Glutamatergic neuron (in vitro differentiated cells): ENCODE measurements around the gene CACNA1C. TPM values are rescaled to one million over a fixed set of nuclear protein-coding genes. Genes with fewer than 3 reads are reported as not detected.

ENCODE experiments used
- DNase-seq: peaks from one replicate; pipeline ENCODE4 v3.0.0; 2022
- H3K27ac Mint-ChIP-seq: one replicate; pipeline ENCODE4 v1.8.0; 2020; ENCODE audit warnings: mild to moderate bottlenecking, mixed read lengths, inconsistent platforms; ENCODE audit not compliant: unreplicated experiment
- H3K27me3 Mint-ChIP-seq: one replicate; pipeline ENCODE4 v1.8.0; 2020; ENCODE audit warnings: mild to moderate bottlenecking, moderate library complexity, mixed read lengths, inconsistent platforms; ENCODE audit not compliant: unreplicated experiment
- H3K36me3 Mint-ChIP-seq: one replicate; pipeline ENCODE4 v1.8.0; 2020; ENCODE audit warnings: mild to moderate bottlenecking, mixed read lengths, inconsistent platforms; ENCODE audit not compliant: unreplicated experiment
- H3K4me1 Mint-ChIP-seq: one replicate; pipeline ENCODE4 v1.8.0; 2020; ENCODE audit warnings: mild to moderate bottlenecking, low read depth, mixed read lengths, inconsistent platforms; ENCODE audit not compliant: unreplicated experiment
- H3K4me3 Mint-ChIP-seq: one replicate; pipeline ENCODE4 v1.8.0; 2020; ENCODE audit warnings: mild to moderate bottlenecking, mixed read lengths, inconsistent platforms; ENCODE audit not compliant: unreplicated experiment
- H3K9me3 Mint-ChIP-seq: one replicate; pipeline ENCODE4 v1.8.0; 2020; ENCODE audit warnings: mild to moderate bottlenecking, moderate library complexity, mixed read lengths, inconsistent platforms; ENCODE audit not compliant: unreplicated experiment
- CTCF ChIP-seq: fragments of 200-600 bp; sonication (generic); IDR thresholded peaks from one replicate; pipeline ENCODE4 v1.5.0; 2021; ENCODE audit not compliant: partially characterized antibody, unreplicated experiment
- total RNA-seq: library from RNA; stranded (reverse); fragmentation: NEBNext Ultra II Directional; extraction: Animal tissue kit (Norgen Biotek cat#: 25700); gene quantifications from one replicate; pipeline ENCODE4 v1.2.1, GENCODE V29; 2021; ENCODE audit not compliant: unreplicated experiment

Gene CACNA1C
- total RNA-seq, 1 donor from 2014 or later, result 11.0 TPM

- peak overlapping the region; percentile 68 for H3K4me3 Mint-ChIP-seq
- H3K27me3 Mint-ChIP-seq, result peaks cover 4% of the 10 kb centered on the region
- peak overlapping the region; percentile 90 for H3K27ac Mint-ChIP-seq
- H3K9me3 Mint-ChIP-seq, result peaks cover 5% of the 10 kb centered on the region
- no peak for DNase-seq
- no peak for TF ChIP-seq CTCF
- H3K36me3 Mint-ChIP-seq, result no peaks in the 10 kb centered on the region
- peaks cover 40% of the 10 kb centered on the region for H3K4me1 Mint-ChIP-seq
Observed at GRCh38 chr12:2335109-2335508, 282.3 kb downstream of the CACNA1C start.

- H3K36me3 Mint-ChIP-seq, result no peaks in the 10 kb centered on the region
- DNase-seq, result peak; percentile 58
- peaks cover 39% of the 10 kb centered on the region for H3K4me1 Mint-ChIP-seq
- no peak for TF ChIP-seq CTCF
- H3K27ac Mint-ChIP-seq, result peak overlapping the region; percentile 90
- H3K4me3 Mint-ChIP-seq, result peak overlapping the region; percentile 68
- H3K27me3 Mint-ChIP-seq, result peaks cover 4% of the 10 kb centered on the region
- H3K9me3 Mint-ChIP-seq, result peaks cover 5% of the 10 kb centered on the region
Observed at GRCh38 chr12:2335513-2335912, 282.7 kb downstream of the CACNA1C start.

DNA sequence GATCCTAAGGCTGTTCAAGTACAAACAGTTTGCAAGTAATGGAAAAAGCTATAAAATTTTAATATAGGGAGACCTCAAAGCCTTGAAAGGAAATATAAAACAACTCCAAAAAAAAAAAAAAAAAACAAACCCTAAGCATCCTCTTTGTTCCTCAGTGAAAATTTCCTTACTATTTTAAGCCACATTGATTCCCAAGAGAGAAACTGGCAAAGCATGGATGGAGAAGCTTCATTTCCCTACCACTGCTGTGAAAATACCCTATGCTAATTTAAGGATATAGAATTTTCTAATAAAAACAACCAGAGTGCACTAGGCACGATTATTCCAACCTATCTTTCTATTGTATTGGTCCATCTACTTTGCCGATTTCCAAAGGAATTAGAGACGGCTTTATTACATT, 283.1 kb downstream of the CACNA1C start:
- peaks cover 5% of the 10 kb centered on the region for H3K9me3 Mint-ChIP-seq
- H3K27ac Mint-ChIP-seq, result peak overlapping the region; percentile 90
- H3K36me3 Mint-ChIP-seq, result no peaks in the 10 kb centered on the region
- H3K4me3 Mint-ChIP-seq, result no peak overlapping the region
- no peak for TF ChIP-seq CTCF
- peaks cover 36% of the 10 kb centered on the region for H3K4me1 Mint-ChIP-seq
- peaks cover 4% of the 10 kb centered on the region for H3K27me3 Mint-ChIP-seq
- DNase-seq, result no peak

- H3K27me3 Mint-ChIP-seq, result peaks cover 4% of the 10 kb centered on the region
- H3K36me3 Mint-ChIP-seq, result no peaks in the 10 kb centered on the region
- no peak overlapping the region for H3K4me3 Mint-ChIP-seq
- peak overlapping the region; percentile 73 for H3K27ac Mint-ChIP-seq
- DNase-seq, result no peak
- H3K4me1 Mint-ChIP-seq, result peaks cover 36% of the 10 kb centered on the region
- TF ChIP-seq CTCF, result no peak
- H3K9me3 Mint-ChIP-seq, result peaks cover 5% of the 10 kb centered on the region
Observed at GRCh38 chr12:2336409-2336829, 283.6 kb downstream of the CACNA1C start.

DNA sequence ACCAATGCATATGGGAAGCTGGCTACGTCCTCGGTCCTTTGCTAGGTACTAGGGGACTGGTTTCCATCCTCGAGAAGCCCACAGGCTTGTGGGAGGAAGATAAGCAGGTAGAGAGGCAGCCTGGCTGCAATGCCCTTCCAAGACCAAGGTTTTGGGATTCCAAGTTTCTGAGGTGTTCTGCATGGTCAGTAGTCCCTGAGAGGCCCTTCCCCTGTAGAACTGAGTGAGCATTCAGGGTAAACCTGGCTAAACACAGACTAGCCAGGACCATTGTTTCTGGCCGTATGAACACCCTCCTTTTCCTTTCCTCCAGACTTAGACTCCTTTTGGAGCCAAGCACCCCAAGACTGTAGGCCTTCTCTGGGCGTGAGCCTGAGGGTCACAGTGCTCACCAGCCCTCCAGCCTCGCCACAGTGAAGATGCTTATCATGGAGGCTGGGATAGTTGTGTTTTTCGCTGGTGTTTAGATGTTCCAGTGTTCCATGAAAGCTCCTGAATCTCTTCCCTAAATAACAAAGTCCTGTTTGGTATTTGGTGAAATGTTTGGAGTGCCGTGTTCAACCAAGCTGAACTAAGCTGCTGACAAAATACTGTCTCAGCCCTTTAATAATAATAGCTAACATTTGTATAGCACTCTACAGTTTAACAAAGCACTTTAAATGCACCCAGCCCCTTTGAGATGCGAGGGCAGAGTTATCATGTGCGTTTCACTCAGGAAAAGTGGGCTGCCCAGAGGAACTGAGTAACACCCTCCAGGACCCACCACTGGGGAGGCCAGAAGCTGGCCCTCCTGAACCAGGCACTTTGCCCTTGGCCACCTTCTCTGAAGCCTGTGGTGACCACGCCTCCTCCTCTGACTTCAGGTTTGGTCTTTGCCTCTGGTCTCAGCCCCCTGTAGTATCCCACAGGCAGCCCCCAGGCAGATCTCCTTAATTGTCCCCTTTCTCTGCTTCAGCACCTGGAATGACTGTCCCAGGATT, 284.5 kb downstream of the CACNA1C start:
- no peak for DNase-seq
- Mint-ChIP-seq H3K36me3 (no peaks in the 10 kb centered on the region), H3K9me3 (peaks cover 5% of the 10 kb centered on the region), H3K4me1 (peaks cover 36% of the 10 kb centered on the region), H3K4me3 (no peak overlapping the region), H3K27ac (no peak overlapping the region), H3K27me3 (peaks cover 4% of the 10 kb centered on the region)
- TF ChIP-seq CTCF, result no peak
